NCI-H1105 (cell line): ENCODE results near the gene DPH7.
"Not testable (repeated sequence)": the region's sequence is repeated elsewhere in the genome, so short reads cannot be mapped to it uniquely, and the experiment has no call there.

Experiments
- DNase-seq: peaks from one replicate; lab custom pipeline; 2025; lab: John Stamatoyannopoulos, UW

The DPH7 gene

DNA sequence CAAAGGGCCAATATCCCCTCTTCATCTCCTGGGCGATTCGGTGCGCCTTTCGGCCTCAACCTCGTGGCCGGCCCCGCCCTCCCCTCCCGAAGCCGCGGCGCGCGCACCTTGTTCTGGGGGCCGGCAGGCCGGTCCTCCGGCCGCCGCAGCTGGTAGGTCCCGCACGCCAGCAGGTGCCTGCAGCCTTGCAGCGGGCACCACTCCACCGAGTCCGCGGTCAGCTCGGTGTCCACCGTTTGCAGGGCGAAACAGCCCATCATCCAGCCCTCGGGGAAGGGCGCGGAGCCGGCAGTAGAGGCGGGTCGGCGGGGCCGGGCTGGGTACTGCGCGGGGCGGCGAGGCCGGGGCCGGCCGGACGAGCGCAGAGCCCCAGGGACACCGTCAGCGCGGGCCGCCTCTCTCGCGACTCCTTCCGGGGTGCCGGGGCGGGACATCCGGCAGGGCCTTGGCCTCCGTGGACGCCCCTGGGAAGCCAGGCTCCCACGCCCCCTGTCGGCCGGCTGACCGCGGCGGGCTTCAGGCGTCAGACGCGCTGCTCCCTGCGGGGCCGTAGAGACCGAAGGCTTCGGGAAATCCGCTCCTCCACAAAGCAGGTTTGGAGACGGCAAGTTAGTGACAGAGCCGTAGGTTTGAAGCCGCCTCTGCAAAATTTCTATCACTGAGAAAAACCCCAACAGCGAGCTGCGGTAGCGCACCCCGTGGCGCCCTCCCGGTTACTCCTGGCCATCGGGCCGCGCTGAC is at the start of gene DPH7:
TSS of gene DPH7 (minus strand) at position 408 of the 741 bp plus-strand sequence. CDS start at position 260, 148 bp downstream.
- peak; percentile 84 for DNase-seq

DNA sequence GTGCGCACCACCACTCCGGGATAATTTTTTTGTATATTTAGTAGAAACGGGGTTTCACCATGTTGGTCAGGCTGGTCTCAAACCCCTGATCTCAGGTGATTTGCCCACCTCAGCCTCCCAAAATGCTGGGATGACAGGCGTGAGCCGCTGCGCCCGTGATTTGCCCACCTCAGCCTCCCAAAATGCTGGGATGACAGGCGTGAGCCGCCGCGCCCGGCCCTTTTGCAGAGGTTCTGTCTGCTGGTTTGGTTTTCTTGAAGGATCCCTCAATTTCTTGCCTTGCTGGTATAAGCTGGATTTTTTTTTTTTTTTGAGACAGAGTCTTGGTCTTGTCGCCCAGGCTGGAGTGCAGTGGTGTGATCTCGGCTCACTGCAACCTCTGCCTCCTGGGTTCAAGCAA is 48.7 kb upstream of the DPH7 start:
- not testable (repeated sequence) for DNase-seq

DNA sequence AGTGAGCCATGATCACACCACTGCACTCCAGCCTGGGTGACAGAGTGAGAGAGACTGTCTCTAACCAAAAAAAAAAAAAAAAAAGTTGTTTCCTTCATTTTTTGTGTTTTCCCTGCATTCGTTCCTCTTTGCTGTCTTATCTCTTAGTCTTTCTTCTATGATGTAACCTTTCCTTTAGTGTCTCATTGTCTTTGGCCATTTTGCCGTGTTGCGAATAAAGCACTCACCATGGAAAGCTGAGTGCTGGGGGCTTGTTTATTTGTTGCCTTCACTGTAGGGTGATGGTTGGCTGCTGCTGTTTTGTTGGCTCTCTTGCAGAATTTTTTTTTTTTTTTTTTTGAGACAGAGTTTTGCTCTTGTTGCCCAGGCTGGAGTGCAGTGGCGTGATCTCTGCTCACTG is 47.7 kb upstream of the DPH7 start:
- DNase-seq = no peak

DNA sequence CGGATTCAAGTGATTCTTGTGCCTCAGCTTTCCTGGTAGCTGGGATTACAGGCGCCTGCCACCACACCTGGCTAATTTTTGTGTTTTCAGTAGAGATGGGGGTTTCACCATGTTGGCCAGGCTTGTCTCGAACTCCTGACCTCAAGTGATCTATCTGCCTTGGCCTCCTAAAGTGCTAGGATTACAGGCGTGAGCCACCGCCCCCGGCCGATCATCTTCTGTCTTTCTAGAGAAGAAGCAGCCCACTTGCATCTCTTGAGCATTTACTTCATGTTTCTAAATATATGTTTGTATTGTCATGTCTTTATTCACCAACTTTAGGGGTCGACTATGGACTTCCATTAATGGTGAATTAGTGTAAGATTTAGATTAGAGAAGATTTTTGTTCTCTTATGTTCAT is 43.5 kb upstream of the DPH7 start:
- DNase-seq = not testable (repeated sequence)

DNA sequence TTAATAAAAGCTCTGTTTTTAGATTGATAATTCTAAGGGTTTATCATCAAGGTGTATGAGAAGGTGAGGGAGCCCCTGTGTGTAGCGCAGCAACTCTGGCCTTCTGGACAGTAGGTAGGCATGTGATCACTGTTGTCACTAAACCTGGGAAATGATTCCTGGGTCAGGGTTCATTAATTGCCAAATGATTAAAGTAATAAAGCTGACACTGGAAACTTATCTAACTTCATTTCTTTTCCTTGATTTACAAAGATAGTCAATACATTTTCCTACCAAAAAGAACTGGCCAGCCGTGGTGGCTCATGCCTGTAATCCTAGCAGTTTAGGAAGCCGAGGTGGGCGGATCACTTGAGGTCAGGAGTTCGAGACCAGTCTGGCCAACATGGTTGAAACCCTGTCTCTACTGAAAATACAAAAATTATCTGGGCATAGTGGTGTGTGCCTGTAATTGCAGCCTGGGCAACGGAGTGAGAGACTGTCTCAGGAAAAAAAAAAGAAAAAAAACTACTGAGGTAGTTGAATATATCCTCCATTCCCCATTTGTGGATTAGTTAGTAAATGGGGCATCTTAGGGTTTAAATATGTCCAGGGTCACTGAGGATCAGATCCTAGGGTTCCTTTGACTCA is 42.5 kb upstream of the DPH7 start:
- DNase-seq = no peak

DNA sequence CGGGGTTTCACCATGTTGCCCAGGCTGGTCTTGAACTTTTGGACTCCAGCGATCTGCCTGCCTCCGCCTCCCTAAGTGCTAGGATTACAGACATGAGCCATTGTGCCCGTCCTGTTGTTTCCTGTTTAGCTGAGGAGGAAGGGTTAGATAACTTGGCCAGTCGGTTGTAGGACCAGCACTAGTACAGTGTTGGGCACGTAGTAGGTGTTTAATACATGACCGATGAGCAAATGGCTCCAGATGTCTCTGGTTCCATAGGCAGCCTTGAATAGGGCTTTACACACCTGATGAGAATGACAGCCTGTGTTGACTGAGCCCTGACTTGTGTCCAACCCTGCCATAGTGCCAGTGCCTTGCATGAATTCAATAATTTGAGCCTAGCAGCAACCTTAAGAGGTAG is 41.9 kb upstream of the DPH7 start:
- no peak for DNase-seq

DNA sequence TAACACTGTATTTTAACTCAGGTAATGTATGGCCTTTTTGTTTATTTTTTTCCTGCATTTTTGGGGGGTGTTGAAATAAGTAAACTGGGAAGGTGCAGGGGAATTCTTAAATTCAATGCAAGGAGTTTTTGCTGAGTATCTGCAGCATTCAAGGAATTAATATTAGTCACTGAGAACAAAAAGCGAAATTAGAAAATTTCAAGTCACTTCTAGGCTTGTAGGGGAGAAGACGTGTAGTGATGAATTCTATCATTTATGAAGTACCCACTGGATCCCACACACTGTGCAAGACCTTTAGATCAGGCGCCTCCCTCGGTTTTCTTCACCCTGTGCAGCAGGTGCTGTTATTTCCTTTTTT is 41.3 kb upstream of the DPH7 start:
- DNase-seq = no peak

DNA sequence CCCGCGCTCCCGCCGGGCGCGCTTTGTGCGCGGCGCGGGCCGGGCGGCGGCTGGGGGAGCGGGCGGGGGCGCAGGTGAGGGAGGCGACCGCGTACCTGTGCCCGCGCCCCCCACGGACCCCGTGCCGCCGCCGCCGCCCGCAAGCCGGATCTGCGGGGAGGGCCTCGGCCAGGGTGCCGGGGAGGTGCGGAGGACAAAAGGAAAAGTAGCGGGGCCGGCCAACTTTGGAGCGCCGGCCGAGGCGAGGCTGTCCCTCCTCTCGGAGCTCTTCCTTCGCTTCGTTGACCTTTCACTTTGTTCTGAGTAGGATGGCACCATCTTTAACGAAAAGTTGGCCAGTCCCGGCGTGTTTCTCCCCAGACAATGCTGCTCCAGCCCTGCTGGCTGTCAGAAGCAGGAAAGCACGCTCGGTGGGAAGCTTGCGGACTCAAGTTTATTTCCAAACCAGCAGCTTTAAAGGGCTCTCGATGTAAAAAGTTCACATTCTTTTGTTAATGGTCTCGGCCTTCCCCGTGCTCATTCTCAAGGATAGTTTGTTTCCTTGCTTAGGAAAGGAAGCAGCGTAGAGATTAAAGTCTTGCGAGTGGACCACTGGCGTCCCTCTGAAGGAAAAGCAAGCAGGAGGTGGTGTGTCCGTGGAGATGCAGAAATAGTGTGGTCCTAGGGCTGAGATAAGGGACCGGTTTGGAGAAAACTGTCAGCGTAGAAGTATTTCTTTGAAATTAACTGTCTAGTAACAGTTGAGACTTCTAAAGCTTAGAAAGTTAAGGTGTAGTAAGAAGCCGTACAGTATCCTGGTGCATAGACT is 40.7 kb upstream of the DPH7 start:
- no peak for DNase-seq

DNA sequence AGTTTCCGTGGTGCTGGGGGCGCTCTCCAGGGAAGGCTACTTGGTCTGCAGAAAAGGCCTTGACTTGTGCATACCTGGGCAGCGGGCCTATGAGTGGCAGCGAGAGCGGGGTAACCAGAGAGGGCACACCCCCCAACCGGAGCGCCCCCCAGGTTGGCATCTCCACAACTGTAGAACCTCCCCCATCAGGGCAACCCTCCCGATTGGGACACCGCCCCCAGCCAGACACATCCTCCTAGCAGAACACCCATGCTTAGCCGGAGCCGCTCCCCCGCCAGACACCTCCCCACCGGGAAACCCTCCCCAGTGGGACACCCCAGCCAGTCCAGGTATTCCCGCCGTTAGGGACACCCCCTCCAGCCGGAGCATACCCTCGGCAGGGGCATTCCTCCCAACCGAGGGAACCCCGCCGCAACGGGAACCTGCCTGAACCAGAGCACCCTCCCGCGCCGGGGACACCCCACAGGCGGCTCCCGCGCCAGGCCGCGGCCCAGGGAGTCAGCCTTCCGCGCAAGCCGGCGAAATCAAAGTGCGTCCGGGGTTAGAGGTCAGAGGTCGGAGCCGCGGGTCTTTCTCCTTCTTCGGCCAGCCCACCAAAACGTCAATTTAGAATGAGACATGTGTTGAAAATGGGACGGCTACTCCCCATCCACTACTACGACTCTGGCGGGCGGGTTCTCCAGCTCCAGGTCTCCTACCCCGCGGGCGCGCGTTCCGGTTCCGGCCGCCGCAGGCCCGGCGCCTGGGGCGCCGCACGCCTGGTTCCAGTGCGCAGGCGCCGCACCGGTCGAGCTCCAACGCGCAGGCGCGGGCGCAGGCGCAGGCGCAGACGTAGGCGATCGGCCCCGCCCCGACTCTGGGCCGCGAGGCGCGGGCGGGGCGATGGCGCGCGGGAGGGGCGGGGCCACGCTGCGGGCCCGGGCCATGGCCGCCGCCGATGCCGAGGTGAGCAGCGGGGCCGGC is 39.7 kb upstream of the DPH7 start, which contains the start of gene EHMT1:
TSS of gene EHMT1 (plus strand) at position 901 of the 963 bp plus-strand sequence. CDS start at position 925, 24 bp downstream.
- DNase-seq = peak; percentile 71

DNA sequence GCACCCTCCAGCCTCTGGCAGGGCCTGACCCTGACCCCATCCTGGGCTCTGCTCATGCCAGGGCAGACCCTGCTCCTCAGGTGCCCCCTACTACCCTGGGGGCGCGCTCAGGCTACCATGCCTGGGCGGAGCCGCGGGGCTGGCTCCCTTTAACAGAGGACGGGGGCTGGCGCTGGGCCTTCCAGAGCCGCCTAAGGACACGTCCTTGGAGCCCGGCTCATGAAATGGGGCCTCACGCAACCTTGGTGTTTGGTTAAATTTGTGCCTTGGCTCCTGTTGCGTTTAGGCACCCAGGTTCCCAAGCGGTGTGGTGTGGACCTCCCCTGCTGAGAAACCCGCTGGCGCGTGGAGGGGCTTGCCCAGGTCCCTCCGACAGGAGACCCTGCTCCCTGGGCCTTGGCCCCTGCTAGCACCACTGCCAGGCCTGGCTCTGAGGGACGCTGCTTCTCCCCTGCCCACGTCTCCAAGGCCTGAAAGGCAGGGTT is 36.7 kb upstream of the DPH7 start:
- no peak for DNase-seq

DNA sequence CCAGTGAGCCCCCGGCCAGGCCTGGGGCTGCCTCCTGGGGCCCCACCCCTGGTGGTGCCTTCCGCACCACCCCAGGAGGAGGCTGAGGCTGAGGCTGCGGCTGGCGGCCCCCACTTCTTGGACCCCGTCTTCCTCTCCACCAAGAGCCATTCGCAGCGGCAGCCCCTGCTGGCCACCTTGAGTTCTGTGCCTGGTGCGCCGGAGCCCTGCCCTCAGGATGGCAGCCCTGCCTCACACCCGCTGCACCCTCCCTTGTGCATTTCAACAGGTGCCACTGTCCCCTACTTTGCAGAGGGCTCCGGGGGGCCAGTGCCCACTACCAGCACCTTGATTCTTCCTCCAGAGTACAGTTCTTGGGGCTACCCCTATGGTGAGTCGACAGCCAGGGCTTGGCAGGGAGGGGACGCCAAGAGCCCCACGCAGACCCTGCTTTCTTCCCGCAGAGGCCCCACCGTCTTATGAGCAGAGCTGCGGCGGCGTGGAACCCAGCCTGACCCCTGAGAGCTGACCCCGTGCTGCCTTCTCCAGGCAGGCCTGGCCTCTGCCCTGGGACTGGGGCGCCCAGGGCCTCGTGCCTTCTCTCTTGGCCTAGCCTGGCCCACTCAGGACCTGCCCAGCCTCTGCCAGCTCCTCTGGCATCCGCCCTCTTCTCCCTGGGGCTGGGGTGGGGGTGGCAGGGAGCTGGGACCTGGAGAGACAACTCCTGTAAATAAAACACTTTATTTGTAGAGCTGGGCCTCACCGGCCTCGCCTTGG is 36.1 kb upstream of the DPH7 start:
- DNase-seq = no peak

DNA sequence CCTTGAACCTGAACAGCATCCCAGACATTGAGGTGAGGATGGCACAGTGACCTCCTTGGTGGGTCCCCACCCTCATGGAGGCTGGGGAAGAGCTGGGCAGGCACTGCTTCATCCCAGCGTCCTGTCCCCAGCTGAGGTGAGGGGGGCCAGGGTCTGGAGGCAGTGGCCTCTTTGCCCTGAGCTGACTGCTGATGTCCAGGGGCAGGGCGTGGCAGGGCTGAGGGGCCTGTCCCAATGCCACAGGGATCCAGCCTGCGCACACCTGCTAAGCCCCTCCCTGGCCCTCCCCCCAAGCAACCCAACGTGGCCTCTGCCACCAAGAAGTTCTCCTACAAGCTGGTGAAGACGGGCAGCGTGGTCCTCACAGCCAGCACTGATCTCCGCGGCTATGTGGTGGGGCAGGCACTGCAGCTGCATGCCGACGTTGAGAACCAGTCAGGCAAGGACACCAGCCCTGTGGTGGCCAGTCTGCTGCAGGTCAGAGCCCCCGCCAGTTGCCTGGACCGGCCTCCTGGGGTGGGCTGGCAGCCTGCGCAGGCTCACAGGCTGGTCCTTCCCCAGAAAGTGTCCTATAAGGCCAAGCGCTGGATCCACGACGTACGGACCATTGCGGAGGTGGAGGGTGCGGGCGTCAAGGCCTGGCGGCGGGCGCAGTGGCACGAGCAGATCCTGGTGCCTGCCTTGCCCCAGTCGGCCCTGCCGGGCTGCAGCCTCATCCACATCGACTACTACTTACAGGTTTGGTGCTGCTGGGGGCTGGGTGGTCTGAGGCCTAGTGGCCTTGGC is 35.2 kb upstream of the DPH7 start:
- DNase-seq = no peak

DNA sequence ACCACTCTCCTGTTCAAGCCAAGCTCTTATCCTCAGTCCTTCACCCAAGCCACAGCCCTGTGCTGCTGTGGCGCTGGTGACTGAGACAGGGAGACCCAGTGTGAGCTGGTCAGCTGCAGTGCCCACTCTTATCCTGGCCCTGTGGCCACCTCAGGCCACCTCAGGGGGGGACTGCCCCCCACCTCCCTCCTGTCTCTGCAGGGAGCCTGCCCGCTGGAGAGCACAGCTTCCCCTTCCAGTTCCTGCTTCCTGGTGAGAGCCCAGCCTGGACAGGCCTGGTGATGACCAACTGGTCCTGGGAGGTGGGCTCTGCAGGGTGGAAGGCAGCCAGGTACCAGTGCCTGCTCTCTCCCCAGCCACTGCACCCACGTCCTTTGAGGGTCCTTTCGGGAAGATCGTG is 34.5 kb upstream of the DPH7 start:
- DNase-seq = no peak

DNA sequence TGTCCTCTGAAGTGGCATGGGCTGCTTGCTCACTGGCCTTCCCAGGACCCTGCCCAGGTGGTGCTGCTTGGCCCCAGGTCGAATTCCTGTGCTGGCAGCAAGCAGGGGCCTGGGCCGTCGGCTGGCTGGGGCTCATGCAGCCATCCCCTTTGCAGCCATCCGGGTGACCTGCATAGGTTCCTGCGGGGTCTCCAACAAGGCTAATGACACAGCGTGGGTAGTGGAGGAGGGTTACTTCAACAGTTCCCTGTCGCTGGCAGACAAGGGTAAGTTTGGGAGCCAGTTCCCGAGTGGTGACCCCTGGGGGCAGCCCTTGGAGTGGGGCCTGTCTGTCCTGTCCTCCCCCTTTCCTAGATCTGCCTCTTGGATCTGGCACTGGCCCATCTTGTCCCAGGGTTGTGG is 34.0 kb upstream of the DPH7 start:
- no peak for DNase-seq

DNA sequence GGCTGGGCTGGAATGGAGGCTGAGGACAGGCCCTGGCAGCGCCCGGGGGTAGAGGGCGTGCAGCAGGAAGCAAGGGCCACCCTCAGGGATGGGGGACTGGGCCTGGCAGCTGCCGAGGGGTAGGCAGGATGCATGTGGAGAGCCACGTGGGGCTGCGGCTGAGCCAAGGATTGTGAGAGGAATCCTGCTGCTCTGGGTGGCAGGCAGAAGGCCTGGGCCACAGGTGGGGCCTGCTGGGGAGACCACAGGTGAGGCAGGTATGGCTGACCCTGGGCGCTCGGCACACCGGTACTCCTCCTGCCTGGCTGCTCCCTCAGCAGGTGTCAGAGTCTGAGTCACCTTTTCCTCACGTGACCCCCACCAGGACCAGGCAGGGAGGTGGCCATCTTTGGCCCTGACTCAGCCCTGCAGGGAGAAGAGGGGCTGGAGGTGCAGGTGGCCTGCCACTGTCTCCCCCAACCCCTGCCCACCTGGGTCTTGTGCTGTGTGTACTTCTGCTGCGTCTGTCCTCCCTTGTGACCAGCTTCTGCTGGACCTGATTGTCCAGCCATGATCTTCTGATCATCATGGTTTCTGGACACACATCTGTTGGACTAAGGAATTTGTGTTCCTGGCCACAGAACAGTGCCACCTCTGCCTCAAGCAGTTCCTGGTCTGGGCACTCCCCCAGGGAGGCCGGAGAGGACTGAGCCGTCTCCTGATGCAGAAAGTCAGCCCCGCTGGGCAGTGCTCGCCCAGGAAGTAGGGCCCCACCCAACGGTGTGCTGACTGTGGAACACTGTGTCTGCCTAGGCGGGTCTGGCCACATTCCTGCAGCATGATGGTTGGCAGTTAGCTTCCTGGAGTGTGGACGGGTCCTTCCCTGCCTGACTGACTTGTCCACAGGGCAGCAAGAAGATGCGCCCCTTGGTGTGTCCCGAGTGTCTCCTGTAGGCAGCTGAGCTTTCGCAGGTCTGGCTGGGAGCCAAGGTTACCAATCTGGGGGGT is 33.2 kb upstream of the DPH7 start:
- DNase-seq = no peak

DNA sequence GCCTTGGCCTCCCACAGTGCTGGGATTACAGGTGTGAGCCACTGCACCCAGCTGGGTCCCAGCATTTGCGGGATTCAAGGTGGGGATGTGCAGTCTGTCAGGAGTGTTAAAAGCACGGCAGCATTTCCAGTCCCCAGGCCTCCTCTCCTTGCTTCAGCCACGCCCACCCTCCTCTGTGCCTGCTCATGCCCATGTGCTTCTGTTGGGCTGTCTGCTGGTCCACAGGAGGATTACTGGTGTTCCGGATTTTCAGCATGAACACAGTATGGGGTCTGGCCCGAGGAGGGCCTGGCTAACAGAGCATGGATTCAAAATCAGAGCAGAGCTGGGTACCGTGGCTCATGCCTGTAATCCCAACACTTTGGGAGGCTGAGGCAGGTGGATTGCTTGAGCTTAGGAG is 32.2 kb upstream of the DPH7 start:
- no peak for DNase-seq

DNA sequence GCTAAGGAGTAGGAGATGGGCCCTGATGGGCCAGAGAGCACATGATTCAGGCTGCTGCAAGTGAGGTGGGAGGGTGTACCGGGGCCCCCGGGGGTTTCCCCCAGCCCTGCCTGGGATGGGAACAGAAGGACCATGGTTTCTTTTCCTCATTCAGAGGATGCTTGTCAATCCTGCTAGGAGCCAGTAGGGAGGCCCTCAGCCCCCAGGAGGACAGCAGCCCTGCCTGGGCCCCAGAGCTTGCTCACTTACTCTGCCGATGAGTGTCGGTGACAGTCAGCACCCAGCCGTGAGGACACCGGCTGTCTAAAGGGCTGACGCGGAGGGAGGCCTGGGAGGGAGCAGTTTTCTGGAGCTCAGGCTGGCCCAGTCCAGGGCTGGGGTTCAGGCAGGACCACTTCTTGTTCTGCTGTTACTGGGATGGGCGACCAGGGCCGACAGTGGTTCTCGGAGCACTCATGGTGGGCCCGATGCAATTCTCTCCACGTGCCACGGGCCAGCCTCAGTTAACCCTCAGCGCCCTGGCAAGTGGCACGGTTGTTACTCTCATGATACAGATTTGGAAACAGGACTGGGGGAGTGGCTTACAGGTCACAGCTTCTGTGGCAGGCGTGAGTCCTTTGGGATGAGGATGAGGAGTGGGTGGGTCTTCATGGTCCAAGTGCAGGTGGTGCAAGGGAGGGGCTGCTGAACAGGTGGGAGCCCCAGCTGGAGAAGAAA is 28.6 kb upstream of the DPH7 start:
- DNase-seq = no peak

DNA sequence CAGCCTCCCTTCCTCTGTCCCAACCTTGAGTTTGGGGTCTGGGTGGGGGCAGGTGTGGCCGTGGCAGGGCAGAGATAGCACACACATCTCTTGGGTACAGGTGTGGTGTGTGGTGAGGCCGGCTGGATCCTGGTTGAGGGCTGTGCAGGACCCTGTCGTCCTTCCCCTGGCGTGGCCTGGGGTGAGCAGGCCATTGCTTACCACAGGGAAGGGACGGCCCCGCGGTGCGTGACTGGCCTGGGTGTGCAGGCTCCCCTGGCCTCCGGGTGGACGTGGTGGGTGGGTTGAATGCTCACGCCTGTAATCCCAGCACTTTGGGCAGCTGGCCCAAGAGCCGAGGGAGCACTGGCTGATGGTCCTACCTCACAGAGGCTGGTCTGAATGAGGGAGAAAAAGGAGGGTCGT is 28.0 kb upstream of the DPH7 start:
- DNase-seq = no peak
